Posterior vena cava (tissue), 2 donors: ENCODE results near the gene SPTLC1. TPM values are rescaled to one million over a fixed set of nuclear protein-coding genes. Genes with fewer than 3 reads are reported as not detected.
A peak's percentile ranks its signal among the peaks of the same experiment; 100 is the strongest.
"Not testable (repeated sequence)": the region's sequence is repeated elsewhere in the genome, so short reads cannot be mapped to it uniquely, and the experiment has no call there.

Source experiments
- DNase-seq: peaks from one replicate; pipeline ENCODE4 v3.0.0-alpha.2; 2020; ENCODE audit warnings: low spot score
- intact Hi-C, 2 donors: fragments of 100-400 bp; cut with DNase I; formaldehyde crosslinking; loops; one replicate each; pipeline versions ENCODE4 v1.14.1 to v1.14.2; 2022 to 2023
- total RNA-seq, 2 donors: library from RNA; stranded (reverse); fragmentation: NEBNext Ultra II Directional; extraction: Animal tissue kit (Norgen Biotek cat#: 25700); gene quantifications; one replicate each; pipeline ENCODE4 v1.2.1, GENCODE V29; 2021
- donor health status: DM: yes; HTN: yes; CAD: no.
- donor health status: DM: yes; HTN: yes; CAD: no.

Gene SPTLC1
- total RNA-seq, 2 donors from 2014 or later, result 39.3 to 43.1 TPM

GRCh38 chr9:92103601-92104000 lies 11.6 kb downstream of the SPTLC1 start:
- DNase-seq, intact Hi-C loops: not testable (repeated sequence)

- intact Hi-C loops, result no loop called here
- DNase-seq, result no peak
Measured at GRCh38 chr9:92100237-92100911, 14.8 kb downstream of the SPTLC1 start.

DNA sequence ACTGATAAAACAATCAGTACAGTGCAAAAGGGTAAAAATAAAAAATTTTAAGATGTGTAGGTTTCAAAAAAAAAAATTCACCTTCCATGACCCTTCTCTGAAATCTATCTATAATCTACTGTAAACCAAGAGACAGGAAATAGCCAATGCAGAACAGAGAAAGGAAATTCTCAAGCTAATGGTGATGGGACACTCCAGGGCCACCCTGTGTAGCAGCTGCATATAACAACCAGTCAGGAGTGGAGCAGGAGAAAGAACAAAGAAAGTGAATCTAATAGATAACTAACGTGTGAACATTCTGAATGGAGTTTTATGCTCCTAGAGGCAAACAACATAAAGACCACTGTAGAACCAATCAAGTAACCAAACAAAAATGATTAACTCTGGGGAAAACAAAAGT lies 16.6 kb downstream of the SPTLC1 start:
- intact Hi-C loops, result no loop called here

DNA sequence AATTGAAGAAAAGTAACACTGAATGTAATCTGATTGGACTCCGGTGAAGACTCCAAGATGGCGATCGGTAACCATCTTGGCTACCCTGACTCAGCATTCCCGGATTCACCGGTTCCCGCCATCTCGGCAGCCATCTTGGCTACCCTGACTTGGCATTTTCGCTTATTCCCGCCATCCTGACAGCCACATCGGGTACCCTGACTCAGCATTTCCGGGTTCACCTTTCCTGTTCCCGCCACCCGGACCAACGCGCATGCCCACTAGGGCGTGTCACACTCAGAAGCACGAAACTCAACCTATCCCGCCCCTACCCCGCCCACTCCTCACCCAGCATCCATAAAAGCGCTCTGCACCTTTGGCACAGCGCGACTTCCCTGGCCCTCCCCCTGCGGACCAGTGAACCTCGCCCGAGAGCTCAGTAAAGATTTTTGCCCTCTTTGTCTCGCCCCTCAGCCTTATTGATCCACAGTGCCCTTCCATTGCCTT lies 17.2 kb downstream of the SPTLC1 start:
- intact Hi-C loops, result no loop called here
- DNase-seq, result peak; percentile 89

More for the DNA sequence above, 16.6 kb downstream of the SPTLC1 start:
- DNase-seq, result no peak

DNA sequence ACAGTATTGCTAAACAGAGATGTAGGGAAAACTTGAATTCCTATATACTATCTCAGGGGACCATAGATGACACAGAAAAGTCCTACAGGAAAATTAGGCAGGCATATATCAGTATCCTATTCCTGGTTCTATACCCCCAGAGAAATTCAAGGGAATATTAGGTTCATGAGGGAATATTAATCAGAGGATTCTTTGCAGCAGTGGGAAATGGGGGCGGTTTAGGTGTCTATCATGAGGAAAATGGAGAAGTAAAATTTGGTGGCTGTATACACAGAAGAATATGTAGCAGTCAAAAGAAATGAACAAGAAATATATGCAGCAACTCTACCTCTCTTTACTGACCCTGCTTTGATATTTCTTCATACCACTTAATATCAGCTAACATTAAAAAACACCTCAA lies 20.0 kb downstream of the SPTLC1 start:
- intact Hi-C loops, result no loop called here

DNA sequence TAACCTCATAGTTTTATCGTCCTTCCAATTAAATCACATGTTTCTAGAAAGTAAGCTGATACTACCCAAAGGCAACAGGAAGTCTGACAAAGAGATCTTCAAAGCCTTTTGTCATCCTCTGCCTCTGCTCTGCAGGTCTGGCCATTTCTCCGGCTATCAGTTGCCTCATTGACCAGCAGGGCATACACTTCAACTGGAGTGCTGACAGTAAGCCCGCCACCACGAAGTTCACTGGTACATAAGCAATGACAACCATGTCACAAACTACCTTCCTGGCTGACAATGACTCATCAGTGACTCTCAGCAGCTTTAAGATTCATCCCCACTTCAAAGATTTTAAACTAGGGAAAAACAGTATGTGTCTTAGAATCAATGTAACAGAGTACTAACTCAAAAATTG lies 20.6 kb downstream of the SPTLC1 start:
- intact Hi-C loops, result no loop called here
- no peak for DNase-seq

More for the DNA sequence above, 20.0 kb downstream of the SPTLC1 start:
- no peak for DNase-seq

DNA sequence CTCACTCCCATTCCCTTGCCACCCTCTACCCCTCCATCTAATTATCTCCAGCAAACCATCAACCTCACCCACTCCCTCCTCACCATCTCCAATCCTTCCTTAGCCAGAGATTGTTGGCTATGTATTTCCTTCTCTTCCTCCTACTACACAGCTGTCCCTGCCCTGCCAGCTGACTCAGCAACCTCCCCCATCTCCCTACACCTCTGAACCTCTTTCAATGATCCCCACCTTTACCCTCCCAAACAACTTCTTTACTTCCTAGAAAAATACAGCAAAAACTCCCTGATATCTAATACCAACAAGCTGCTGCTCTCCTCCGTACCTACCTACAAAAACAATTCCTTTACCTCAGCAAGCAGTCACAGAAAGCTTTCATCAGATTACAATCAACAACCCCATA lies 37.3 kb downstream of the SPTLC1 start:
- intact Hi-C loops, result no loop called here
- no peak for DNase-seq

- intact Hi-C loops, result no loop called here
- no peak for DNase-seq
Measured at GRCh38 chr9:92071634-92072033, 43.6 kb downstream of the SPTLC1 start.

- intact Hi-C loops, result no loop called here
- DNase-seq, result no peak
Measured at GRCh38 chr9:92066168-92066567, 49.0 kb downstream of the SPTLC1 start.

- no peak for DNase-seq
- intact Hi-C loops, result no loop called here
Measured at GRCh38 chr9:92064711-92065110, 50.5 kb downstream of the SPTLC1 start.

- no peak for DNase-seq
- intact Hi-C loops, result no loop called here
Measured at GRCh38 chr9:92061184-92061583, 54.0 kb downstream of the SPTLC1 start.

DNA sequence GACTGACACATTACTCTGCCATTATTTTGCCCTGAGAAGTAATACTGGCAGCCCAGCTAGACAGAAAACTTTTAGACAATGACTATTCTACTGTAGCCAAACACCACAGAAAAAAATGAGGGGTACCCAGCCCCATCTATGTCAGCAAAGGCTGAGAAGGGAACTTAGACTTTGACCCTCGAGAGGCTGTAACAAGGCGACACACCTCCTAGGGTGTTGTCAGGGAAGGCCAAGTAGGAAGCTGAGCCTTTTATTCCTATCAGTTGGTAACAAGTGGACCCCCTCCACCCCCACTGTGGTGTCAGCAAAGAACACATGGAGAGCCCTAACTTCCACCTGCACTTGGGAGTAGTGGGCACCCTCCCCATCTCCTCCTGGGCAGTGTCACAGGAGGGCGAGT lies 55.6 kb downstream of the SPTLC1 start:
- no peak for DNase-seq
- intact Hi-C loops, result no loop called here

GRCh38 chr9:92058723-92059444 lies 56.3 kb downstream of the SPTLC1 start:
- DNase-seq, result no peak
- intact Hi-C loops, result no loop called here

DNA sequence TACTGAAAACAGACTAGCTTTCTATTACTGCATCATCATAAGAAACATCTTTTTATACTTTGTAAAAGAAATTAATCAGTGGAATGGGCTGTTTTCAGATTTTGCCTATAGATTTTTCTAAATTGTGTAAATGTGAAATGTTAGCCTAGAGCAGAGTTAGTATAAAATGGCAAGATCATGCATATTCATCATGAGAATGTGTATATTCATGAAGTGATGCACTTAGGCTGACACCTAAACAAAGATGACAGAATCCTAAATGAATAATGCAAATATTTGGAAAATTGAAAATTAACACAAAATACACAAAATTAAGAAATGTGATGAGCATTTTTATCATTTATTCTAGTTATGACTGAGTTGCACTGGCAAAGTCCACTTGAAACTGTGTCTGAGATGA lies 57.2 kb downstream of the SPTLC1 start:
- DNase-seq, result no peak
- intact Hi-C loops, result no loop called here

DNA sequence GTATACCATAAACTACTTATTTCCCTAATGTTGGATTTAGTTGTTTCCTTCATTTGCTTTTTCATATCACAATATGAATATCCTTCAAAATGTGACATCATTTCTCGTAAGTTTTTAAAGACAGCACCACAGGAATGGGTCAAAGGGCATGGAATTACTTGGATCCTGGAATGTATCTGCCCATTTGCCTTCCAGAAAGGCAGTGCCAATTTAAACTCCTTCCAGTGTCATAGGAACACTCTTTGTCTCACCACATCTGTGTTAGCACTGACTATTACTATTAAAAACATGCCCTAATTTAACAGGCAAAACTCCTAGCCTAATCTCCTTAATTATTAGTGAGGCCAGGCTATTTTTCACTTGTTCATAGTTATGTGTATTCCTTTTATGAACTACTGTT lies 58.0 kb downstream of the SPTLC1 start:
- intact Hi-C loops, result no loop called here
- no peak for DNase-seq

GRCh38 chr9:92055624-92056023 lies 59.6 kb downstream of the SPTLC1 start:
- DNase-seq, result no peak
- intact Hi-C loops, result no loop called here

- intact Hi-C loops, result no loop called here
- DNase-seq, result no peak
Measured at GRCh38 chr9:92048924-92049625, 66.1 kb downstream of the SPTLC1 start.

DNA sequence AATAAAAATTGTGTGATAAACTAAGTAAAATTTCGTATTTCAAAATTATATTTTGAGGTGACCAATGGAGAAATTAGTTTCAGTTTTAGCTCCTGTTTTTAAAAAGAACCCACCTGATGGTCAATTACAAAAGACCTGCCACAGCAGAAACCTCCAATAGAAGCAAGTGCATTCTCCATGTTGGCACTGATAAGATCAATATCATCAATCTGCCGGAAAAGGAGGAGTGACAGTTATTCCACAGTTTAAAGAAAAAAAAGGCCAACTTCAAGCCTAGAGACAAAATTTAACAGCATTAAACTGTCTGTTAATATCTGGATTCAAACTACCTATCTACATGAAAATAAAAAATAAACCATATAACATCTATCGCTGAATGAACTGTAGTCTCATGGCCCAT lies 67.7 kb downstream of the SPTLC1 start:
- intact Hi-C loops, result no loop called here
- DNase-seq, result no peak

DNA sequence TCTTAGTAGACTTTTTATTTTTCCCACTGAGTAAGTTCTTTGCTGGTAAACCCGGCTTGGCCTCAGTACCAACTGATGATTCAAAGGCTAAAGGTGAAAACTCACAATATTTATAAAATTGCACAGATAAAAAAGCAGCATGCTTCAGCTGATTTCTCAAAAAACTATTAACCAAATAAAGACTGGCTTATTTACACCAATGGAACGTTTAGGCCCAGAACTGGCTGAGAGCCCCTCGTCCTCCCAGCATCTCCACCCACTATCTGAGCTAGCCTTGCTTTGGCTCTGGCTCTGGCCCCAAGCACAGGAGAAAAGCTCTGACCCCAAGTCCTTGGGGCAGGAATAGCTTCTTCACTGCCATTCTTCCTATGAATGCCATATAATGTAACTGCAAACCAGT lies 68.5 kb downstream of the SPTLC1 start:
- no peak for DNase-seq
- intact Hi-C loops, result no loop called here

- intact Hi-C loops, result no loop called here
- DNase-seq, result no peak
Measured at GRCh38 chr9:92044936-92045335, 70.3 kb downstream of the SPTLC1 start.
